ENCODE measurements around the gene PXMP2. TPM values are rescaled to one million over a fixed set of nuclear protein-coding genes. Genes with fewer than 3 reads are reported as not detected.

PXMP2 gene
- total and polyA plus RNA-seq, 2 of the 8 experiments (the other 6 are each of a cell fraction or from before 2014, with no cell fraction given): 13.8 to 15.1 TPM

GRCh38 chr12:132734206-132734605 lies 46.8 kb downstream of the PXMP2 start (continued):
- no peak for TF ChIP-seq RFX5 (IDR thresholded peaks at IDR 0.05; ENCODE audit: borderline replicate concordance, low read depth, low read length)
